Measurements from ENCODE around the gene CMTM3. TPM values are rescaled to one million over a fixed set of nuclear protein-coding genes. Genes with fewer than 3 reads are reported as not detected.

Gene CMTM3
- total and polyA plus RNA-seq, 9 of the 15 experiments (the other 6 are each of a cell fraction or from before 2014, with no cell fraction given) = 4.6 to 33.4 (median 17.5) TPM

DNA sequence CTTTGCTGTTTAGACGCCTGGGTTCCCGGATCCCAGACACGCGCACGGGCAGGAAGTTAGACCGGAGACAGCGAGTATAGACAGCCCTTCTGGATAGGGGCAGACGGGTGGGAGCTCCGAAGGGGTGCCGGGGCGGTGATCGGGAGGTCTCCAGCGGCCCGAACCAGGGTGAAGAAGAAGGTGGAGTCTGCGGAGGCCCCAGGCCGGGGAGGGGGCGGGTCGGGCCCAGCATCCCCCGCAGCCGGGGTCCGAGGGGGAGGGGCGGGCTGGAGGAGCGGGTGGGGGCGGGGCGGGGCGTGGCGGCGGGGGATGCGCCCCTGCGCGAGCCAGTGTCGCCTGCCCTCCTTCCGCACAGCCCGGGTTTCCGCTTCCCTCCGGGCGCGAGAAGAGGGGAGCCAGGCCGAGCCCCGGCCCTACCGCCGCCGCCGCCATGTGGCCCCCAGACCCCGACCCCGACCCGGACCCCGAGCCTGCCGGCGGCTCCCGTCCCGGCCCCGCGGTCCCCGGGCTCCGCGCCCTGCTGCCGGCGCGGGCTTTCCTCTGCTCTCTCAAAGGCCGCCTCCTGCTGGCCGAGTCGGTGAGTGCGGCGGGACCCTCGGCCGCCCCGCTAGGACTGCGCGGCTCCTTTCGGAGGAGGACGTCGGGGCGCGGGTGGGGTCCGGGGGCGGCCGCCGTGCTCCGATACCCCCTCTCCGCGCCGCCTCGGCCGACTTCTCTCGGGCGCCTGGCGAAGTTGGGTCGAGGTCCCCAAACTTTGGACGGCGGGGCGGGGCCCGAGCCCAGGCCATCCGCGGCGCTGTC, at the start of gene CMTM3 (continued):
- TF ChIP-seq, protein P1, sequence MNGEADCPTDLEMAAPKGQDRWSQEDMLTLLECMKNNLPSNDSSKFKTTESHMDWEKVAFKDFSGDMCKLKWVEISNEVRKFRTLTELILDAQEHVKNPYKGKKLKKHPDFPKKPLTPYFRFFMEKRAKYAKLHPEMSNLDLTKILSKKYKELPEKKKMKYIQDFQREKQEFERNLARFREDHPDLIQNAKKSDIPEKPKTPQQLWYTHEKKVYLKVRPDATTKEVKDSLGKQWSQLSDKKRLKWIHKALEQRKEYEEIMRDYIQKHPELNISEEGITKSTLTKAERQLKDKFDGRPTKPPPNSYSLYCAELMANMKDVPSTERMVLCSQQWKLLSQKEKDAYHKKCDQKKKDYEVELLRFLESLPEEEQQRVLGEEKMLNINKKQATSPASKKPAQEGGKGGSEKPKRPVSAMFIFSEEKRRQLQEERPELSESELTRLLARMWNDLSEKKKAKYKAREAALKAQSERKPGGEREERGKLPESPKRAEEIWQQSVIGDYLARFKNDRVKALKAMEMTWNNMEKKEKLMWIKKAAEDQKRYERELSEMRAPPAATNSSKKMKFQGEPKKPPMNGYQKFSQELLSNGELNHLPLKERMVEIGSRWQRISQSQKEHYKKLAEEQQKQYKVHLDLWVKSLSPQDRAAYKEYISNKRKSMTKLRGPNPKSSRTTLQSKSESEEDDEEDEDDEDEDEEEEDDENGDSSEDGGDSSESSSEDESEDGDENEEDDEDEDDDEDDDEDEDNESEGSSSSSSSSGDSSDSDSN (IDR thresholded peaks at IDR 0.05; ENCODE audit: borderline replicate concordance in 1 of 2, low read depth in 2 of 2, low read length in 2 of 2) = peak; percentile 55 to 69; a peak in 1 of 4 replicates
- TF ChIP-seq, protein P2, sequence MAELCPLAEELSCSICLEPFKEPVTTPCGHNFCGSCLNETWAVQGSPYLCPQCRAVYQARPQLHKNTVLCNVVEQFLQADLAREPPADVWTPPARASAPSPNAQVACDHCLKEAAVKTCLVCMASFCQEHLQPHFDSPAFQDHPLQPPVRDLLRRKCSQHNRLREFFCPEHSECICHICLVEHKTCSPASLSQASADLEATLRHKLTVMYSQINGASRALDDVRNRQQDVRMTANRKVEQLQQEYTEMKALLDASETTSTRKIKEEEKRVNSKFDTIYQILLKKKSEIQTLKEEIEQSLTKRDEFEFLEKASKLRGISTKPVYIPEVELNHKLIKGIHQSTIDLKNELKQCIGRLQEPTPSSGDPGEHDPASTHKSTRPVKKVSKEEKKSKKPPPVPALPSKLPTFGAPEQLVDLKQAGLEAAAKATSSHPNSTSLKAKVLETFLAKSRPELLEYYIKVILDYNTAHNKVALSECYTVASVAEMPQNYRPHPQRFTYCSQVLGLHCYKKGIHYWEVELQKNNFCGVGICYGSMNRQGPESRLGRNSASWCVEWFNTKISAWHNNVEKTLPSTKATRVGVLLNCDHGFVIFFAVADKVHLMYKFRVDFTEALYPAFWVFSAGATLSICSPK (IDR thresholded peaks at IDR 0.05; ENCODE audit: borderline replicate concordance) = no peak
- TF ChIP-seq ZNF766 (CRISPR knock-in tag; conservative IDR thresholded peaks at IDR 0.05) (no peak), SAP30 (IDR thresholded peaks at IDR 0.05; ENCODE audit: borderline replicate concordance, insufficient read depth, low read depth, low read length, poor library complexity, severe bottlenecking) (no peak), NEUROD1 (IDR thresholded peaks at IDR 0.05; ENCODE audit: borderline replicate concordance, low read depth, low read length, partially characterized antibody) (no peak), RCOR1 (IDR thresholded peaks at IDR 0.05; ENCODE audit: borderline replicate concordance in 1 of 2, low read depth in 2 of 2, low read length in 2 of 2) (0 out of 4 replicates have a peak, but pooled peaks of 1 of the 2 experiments have one; percentile 51), ARID1B (IDR thresholded peaks at IDR 0.05) (no peak), CSDE1 (IDR thresholded peaks at IDR 0.05) (no peak), U2AF1 (optimal IDR thresholded peaks at IDR 0.05; ENCODE audit: low read depth, low read length) (no peak), FOXK2 (conservative IDR thresholded peaks at IDR 0.05 in 1 of 2, IDR thresholded peaks at IDR 0.05 in 1 of 2; ENCODE audit: low read depth in 2 of 2) (no peak), ZNF274 (IDR thresholded peaks at IDR 0.05; ENCODE audit: borderline replicate concordance, low read depth, low read length) (no peak), ATF1 (CRISPR knock-in tag; IDR thresholded peaks at IDR 0.05) (no peak), ATF1 (tag; IDR thresholded peaks at IDR 0.05) (no peak), NR2C1 (IDR thresholded peaks at IDR 0.05) (no peak), NR2C1 (tag; IDR thresholded peaks at IDR 0.05) (no peak), ZNF785 (CRISPR knock-in tag; IDR thresholded peaks at IDR 0.05) (no peak)
- TF ChIP-seq, protein P3, sequence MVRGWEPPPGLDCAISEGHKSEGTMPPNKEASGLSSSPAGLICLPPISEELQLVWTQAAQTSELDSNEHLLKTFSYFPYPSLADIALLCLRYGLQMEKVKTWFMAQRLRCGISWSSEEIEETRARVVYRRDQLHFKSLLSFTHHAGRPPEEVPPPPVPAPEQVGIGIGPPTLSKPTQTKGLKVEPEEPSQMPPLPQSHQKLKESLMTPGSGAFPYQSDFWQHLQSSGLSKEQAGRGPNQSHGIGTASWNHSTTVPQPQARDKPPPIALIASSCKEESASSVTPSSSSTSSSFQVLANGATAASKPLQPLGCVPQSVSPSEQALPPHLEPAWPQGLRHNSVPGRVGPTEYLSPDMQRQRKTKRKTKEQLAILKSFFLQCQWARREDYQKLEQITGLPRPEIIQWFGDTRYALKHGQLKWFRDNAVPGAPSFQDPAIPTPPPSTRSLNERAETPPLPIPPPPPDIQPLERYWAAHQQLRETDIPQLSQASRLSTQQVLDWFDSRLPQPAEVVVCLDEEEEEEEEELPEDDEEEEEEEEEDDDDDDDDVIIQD (CRISPR knock-in tag; IDR thresholded peaks at IDR 0.05) = no peak
- TF ChIP-seq, protein P4, sequence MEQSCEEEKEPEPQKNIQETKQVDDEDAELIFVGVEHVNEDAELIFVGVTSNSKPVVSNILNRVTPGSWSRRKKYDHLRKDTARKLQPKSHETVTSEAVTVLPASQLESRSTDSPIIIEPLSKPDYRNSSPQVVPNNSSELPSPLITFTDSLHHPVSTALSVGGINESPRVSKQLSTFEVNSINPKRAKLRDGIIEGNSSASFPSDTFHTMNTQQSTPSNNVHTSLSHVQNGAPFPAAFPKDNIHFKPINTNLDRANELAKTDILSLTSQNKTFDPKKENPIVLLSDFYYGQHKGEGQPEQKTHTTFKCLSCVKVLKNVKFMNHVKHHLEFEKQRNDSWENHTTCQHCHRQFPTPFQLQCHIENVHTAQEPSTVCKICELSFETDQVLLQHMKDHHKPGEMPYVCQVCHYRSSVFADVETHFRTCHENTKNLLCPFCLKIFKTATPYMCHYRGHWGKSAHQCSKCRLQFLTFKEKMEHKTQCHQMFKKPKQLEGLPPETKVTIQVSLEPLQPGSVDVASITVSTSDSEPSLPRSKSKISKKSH (CRISPR knock-in tag; IDR thresholded peaks at IDR 0.05) = no peak
- TF ChIP-seq, protein P5, sequence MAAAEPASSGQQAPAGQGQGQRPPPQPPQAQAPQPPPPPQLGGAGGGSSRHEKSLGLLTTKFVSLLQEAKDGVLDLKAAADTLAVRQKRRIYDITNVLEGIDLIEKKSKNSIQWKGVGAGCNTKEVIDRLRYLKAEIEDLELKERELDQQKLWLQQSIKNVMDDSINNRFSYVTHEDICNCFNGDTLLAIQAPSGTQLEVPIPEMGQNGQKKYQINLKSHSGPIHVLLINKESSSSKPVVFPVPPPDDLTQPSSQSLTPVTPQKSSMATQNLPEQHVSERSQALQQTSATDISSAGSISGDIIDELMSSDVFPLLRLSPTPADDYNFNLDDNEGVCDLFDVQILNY (CRISPR knock-in tag; IDR thresholded peaks at IDR 0.05) = no peak
